ENCODE measurements around the gene ITPA. TPM values are rescaled to one million over a fixed set of nuclear protein-coding genes. Genes with fewer than 3 reads are reported as not detected.

The ITPA gene
- total and polyA plus RNA-seq, 10 of the 15 experiments (the other 5 are each of a cell fraction or from before 2014, with no cell fraction given), result 5.5 to 124 (median 66.3) TPM

DNA sequence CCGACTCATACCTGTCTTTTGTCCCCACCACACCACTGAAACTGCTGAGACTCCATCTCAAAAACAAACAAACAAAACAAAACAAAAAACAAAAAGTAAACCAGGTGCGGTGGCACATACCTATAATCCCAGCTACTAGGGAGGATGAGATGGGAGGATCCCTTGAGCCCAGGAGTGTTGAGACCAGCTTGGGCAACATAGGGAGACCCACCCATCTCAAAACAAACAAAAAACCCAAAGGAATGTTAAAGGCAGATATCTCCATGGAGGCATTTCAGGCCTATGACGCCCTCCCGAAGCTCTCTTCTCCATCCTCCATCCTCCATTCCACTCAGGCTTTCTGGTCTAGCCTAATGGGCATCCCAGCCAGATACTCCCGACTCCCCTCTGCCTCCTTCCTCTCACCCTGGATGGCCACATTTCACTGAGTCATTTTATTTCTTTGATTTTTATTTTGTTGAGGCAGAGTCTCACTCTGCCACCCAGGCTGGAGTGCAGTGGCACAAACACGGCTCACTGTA, 32.9 kb downstream of the ITPA start:
- no peaks in the 10 kb centered on the region for H3K36me3 ChIP-seq (ENCODE audit: control insufficient read depth in 2 of 2, insufficient read depth in 2 of 2, low read length in 1 of 2)
- no peak for DNase-seq (ENCODE audit: low read depth, low spot score)
- ATAC-seq, result no peak
- ChIA-PET POLR2A (no interaction called here), SMC1A (ENCODE audit: uncharacterized antibody, unreplicated experiment) (no interaction called here), RAD21 (ENCODE audit: unreplicated experiment) (no interaction called here), CTCF (no interaction called here)
- H3K4me3 ChIP-seq, result no peak overlapping the region
- no peaks in the 10 kb centered on the region for H3K79me2 ChIP-seq (ENCODE audit: control insufficient read depth, insufficient read depth, low read length)
- WGBS (ENCODE audit: insufficient coverage, insufficient replicate concordance, low lambda C conversion rate, missing lambda C conversion rate), result 43% methylated on average over 6 of the region's 6 CpGs
- H2AFZ ChIP-seq (ENCODE audit: control insufficient read depth, low read depth, low read length), result no peak overlapping the region
- H3K27me3 ChIP-seq (replicated peaks in 1 of 2; ENCODE audit: control insufficient read depth in 2 of 2, insufficient read depth in 2 of 2, low read length in 1 of 2), result peaks cover 6 to 19% of the 10 kb centered on the region in 2 experiments
- peaks cover 7% of the 10 kb centered on the region for H3K4me1 ChIP-seq (ENCODE audit: control insufficient read depth, insufficient read depth, low read length)
- BruUV-seq (replicated peaks), result no TSS peak
- no peak overlapping the region for H3K27ac ChIP-seq (ENCODE audit: control insufficient read depth, insufficient read depth)
- intact Hi-C loops (cut with micrococcal nuclease; ENCODE audit: unreplicated experiment), result no loop called here
- no peak overlapping the region for H3K4me2 ChIP-seq (ENCODE audit: control insufficient read depth, insufficient read depth)
- H3K9me3 ChIP-seq (replicated peaks; ENCODE audit: control insufficient read depth, insufficient read depth, low read length), result no peaks in the 10 kb centered on the region
- in situ Hi-C loops (cut with MboI), result no loop called here
- TF ChIP-seq HDAC6 (IDR thresholded peaks at IDR 0.05; ENCODE audit: unreplicated experiment), result no peak
- TF ChIP-seq, protein P1, sequence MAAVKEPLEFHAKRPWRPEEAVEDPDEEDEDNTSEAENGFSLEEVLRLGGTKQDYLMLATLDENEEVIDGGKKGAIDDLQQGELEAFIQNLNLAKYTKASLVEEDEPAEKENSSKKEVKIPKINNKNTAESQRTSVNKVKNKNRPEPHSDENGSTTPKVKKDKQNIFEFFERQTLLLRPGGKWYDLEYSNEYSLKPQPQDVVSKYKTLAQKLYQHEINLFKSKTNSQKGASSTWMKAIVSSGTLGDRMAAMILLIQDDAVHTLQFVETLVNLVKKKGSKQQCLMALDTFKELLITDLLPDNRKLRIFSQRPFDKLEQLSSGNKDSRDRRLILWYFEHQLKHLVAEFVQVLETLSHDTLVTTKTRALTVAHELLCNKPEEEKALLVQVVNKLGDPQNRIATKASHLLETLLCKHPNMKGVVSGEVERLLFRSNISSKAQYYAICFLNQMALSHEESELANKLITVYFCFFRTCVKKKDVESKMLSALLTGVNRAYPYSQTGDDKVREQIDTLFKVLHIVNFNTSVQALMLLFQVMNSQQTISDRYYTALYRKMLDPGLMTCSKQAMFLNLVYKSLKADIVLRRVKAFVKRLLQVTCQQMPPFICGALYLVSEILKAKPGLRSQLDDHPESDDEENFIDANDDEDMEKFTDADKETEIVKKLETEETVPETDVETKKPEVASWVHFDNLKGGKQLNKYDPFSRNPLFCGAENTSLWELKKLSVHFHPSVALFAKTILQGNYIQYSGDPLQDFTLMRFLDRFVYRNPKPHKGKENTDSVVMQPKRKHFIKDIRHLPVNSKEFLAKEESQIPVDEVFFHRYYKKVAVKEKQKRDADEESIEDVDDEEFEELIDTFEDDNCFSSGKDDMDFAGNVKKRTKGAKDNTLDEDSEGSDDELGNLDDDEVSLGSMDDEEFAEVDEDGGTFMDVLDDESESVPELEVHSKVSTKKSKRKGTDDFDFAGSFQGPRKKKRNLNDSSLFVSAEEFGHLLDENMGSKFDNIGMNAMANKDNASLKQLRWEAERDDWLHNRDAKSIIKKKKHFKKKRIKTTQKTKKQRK (IDR thresholded peaks at IDR 0.05; ENCODE audit: low read depth, low read length), result no peak
- no peak for TF ChIP-seq CBX5 (IDR thresholded peaks at IDR 0.05; ENCODE audit: low read depth)
- TF ChIP-seq PML (IDR thresholded peaks at IDR 0.05; ENCODE audit: low read length), result no peak
- no peak for FAIRE-seq
- H4K20me1 ChIP-seq (ENCODE audit: control insufficient read depth, insufficient read depth), result no peaks in the 10 kb centered on the region
- H3K9ac ChIP-seq (ENCODE audit: control insufficient read depth, insufficient read depth, low read length), result no peak overlapping the region
